HG02884 (cell line): Measurements from ENCODE around the gene SPTB.

Experiments used
- ATAC-seq: cut with Tn5 transposase; IDR thresholded peaks from one replicate; pipeline ENCODE4 v1.9.1; 2021; ENCODE audit warnings: mild to moderate bottlenecking, moderate library complexity; ENCODE audit not compliant: unreplicated experiment

The SPTB gene

DNA sequence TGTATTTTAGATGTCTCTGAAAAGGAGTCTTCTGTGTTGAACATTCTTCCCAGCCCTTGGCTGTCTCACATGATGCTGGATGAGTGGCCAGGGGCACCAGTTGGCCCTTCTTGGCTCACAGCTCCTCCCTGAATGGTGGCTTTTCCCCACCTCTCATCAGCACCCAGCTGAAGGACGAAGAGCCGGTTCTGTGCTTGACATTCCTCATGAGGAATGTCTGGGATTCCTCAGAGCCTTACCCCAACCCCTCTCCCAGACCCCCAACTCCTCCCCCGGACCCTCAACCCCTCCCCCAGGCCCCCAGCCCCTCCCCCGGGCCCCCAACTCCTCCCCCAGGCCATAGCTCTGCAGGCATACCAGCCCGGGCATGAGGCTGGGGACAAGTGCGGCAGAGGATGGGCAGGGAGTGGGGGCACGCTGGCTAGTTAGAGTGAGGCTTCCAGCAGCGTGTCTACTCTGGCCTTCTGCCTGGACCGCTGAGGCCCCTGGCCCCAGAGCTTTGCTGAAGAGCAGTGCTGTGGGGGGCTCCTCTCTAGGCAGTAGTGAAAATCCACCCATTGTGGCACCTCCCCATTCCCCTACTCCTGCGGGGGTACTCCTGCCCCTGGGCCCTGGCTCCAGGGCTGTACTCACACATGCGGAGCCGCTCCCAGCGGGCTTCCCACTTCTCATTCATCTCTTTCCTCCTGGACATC is 111.2 kb downstream of the SPTB start:
- ATAC-seq: no peak

DNA sequence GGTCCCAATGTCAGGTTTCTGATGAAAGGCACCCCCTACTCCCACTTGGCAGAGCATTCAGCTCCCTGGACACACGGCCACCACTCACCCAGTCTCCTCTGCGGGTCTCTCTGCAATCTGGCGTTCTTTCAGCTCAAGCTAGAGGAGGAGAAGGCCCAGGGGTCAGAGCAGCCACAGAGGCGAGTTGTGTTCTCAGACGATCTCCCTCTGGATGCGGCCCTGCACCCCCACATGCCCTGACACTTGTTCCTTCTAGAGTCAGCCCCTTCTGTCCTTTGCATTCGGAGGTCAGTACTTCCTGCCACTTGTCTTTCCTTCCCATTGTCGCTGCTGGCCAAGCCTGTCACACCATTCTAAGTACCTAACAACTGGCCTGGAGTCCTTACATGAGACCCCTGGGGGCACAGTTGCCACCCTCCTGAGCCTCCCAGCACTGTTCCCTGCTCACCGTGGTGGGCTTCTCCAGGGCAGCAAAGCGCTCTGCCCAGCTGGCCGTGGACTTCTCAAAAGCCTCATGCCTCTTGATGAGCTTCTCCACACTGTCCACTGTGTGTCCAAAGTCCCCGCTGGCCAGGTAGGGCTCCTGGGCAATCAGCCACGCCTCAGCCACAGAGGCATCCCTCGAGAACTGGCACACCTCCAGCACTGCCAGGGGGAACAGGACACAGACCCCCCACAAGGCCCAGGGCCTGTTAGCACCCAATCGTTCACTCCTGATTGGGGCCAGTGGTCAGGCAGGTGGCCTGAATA is 112.3 kb downstream of the SPTB start:
- no peak for ATAC-seq

DNA sequence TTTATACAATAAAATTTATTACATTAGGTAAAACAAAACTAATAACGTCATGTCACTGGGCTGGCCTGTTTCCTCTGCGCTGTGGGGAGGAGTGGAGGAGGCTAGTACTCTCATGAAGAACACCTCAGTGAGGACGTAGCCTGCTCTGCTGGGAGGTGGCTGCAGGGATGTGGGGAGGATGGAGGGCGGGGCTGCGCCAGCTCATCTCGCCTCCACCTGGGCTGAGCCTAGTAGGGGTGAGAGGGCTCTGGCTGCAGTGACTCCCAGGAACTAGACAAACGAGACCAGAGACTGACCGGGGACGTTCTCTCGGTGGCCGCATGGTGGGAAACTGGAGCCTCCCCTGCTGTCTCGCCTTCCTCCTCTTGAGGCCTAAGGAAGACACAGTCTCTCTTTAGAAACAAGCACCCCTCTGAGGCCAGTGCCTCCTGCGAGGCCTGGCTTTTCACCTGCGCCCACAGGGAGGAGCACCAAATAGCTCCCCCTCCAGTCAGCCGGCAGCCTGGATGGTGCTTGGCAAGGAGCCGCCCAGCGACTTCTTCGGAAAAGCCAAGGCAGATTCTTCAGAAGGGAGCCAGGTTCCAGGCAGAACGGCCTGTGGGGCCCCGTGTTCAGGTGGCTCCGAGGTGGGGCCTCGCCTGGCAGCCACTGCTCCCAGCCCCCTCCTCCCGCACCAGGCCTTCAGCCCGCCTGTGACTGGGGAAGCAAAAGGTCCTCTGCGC is 113.1 kb downstream of the SPTB start:
- ATAC-seq: no peak

GRCh38 chr14:64765740-64766302 is 113.9 kb downstream of the SPTB start:
- no peak for ATAC-seq

DNA sequence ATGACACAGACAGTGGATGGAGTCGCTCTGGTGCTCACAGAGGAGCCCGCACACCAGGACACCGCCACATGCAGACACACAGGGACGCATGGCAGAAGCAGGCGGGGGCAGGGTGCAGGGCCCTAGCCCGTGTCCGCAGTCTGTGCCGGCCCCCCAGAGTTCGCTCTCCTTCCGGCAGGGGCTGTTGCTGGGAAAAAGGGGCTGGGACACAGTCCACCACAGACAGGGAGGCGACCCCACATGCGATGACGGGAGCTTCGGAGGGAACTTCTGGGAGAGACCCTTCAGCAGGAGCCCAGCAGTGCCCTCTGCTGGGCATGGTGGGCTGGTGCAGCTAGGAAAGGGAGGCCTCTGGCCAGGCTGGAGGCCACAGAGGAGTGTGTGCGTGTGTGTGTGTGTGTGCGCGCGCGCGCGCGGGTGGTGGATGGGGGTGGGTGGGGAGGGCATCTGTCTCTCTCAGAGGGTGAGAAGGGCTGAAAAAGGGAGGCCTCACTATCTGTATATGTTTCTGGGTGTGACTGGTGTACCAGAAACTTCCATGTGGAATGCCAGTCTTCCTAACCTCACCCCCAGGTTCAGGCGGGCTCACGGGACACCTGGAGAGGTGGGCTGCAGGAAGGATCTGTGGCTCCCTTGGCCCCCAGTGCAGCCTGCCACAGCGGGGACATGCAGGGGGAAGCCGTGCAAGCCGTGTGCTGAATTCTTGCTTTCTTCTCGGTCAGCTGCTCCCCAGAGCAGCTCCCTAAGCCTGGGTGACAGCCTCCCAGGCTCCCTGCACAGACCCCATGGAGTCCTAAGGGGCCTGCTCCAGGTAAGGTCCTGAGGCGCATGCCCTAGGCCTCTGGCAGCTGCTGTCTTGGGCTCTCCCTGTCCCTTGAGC is 114.8 kb downstream of the SPTB start:
- no peak for ATAC-seq

- no peak for ATAC-seq
These were observed 115.7 kb downstream of the SPTB start for GRCh38 chr14:64763801-64764621.

GRCh38 chr14:64763085-64763782 is 116.5 kb downstream of the SPTB start:
- no peak for ATAC-seq

DNA sequence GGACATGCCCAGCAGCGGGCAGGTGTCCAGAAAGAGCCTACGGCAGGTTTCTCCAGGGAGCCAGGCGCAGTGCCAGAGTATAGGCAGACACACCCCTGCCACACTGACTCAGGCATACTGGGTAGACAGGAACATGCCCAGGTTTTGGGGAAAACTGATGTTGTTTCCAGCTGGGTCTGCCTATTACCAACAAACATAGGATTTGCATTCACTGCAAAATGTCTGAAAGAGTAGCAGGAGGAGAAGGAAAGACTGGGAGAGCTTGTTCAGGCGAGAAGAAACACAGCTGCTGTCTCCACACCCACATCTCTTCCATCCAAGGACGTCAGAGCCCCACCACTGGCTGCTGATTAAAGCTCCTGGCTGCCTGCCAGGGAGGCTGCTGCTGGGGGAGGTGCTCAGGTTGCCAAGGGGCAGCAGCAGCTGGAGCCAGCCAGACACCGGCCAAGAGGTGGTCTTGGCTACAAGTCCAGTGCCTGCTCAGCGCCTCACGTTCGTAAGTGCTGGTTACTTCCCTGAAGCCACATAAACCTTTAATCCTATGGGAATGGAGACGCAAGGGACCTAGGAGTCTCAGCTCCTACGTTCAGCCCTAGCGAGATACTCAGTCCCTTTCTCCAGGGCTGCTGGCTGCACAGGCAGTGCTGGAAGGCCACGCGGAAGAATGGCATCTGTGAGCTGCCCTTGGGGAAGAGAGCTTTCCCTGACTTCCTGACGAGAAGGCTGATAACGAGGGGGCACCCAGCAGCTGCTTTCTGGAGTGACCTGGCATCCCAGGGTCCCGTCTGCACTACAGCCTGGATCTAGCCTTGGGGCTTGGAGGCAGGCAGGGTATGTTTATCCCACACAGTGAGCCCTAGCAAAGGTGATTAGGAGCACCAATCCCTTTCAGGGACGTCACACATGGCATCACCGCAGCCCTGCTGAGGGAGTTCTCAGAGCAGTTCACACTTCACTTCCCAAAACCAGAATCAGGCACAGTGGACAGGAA is 117.4 kb downstream of the SPTB start:
- ATAC-seq: no peak

- ATAC-seq: no peak
These were observed 118.2 kb downstream of the SPTB start for GRCh38 chr14:64761441-64762043.

DNA sequence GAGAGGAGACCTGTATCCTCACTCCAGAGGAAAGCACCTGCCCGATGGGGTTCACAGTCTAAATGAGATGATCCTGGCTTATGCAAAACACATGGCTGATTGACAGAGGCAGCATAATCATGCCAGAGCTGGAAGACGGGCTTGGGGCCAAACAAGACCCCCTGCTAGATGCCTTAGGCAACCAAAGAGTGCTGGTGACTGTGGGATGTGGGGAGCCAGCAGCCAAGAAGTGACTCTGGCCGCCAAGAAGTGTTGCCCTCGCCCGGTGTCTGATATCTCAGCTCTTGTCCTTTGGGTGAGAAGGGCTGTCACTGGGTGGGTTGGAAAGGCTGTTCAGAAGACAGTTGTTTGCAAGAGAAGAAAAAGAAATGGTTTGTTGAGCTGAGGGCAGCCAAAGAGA is 118.8 kb downstream of the SPTB start:
- no peak for ATAC-seq

DNA sequence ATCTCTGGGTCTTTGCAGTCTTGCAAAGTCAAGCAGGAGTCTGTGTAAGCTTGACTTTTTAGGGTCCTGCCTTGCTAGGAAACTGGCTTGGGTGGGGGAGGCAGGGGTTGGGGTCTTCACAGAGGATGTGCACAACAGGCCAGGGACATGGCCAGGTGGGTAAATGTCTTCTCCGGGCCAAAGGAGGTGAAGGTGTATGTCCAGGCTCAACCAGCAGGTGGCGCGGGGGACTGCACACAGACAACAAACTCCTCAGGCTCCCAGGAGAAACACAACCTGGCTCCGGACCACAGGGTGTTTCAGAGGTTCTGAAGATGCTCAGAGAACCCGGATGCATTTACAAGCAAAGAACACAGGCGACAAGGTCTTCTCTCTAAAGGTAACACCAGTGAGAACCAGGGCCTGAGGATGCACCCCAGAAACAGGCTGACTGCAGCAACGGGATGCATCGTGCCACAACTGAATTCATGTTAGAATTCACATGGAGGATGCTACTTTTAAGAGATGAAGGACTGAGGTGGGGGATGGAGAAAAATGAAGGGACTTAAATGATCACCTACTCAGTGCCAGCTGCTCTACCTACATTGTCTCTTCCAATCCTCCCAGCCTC is 119.5 kb downstream of the SPTB start:
- ATAC-seq: no peak

GRCh38 chr14:64759555-64759938 is 120.2 kb downstream of the SPTB start:
- no peak for ATAC-seq

DNA sequence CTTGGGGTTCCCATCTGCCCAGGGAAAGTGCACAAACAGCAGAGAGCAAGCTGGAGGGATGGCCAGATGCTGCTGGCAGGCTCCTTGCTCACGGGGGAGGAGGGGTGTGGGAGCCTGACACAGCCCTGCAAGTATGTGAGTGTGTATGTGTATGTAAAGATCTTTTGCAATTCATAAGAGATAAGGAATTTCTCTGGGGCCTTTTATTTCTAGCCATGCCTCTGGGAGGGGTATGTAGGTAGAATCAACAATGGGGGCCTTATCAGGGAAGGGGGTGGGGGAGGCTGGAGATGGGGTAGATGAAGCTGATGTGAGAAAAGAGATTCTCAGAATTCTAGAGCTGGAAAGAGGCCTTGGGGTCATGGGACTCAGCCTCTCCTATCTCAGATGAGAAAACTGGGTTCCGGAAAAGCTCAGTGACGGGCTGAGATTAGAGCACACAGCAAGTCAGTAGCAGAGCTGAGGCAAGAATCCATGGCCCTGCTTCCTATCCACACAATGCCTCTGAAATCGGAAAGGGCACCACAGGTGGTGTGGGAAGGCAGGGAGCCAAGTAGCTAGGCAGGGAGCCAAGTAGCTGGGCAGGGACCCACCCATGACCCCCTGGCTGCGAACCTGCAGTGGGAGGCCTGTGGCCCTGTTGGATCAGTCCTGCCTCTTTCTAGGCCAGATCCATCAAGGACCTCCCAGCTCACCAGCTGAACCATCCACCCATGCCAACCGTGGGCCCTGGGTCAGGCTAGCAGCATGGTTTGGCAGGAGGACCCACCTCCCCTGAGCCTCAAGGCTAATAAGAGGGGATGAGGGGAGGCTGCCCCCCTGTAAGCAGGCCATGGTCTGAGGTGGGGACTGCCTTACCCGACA is 120.8 kb downstream of the SPTB start:
- no peak for ATAC-seq

DNA sequence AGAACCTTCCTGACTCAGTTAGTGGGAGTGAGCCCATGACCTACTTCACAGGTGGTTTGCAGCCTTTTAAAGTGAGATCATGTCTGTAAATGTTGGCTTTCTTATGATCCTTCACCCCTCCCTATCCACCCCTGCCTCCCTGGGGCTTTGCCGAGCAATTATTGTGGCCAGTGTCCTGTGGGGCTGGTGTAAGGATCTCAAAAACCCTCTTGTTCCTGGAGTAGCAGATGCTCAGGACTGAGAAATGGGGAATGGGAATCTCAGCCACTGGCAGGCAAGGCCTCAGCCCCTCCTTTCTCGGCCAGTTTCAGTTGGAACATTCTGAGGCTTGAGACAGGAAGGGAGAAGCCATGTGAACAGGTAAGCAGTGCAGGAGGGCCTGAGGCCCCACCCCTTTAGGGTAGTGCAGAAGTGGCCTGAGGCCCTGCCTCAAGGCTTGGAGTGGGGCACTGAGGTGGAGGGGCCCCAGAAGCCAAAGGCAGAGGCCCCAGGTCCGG is 121.6 kb downstream of the SPTB start:
- ATAC-seq: no peak

GRCh38 chr14:64757601-64758000 is 122.1 kb downstream of the SPTB start:
- ATAC-seq: no peak

GRCh38 chr14:64756712-64757111 is 123.0 kb downstream of the SPTB start:
- ATAC-seq: no peak
